Upper lobe of left lung (tissue), 4 donors: Measurements from ENCODE around the gene TNNT2.

Experiments used
- POLR2A ChIP-seq, 4 donors: fragments of 450-650 bp; IDR thresholded peaks; one replicate each; pipeline ENCODE4 v1.5.1; 2016 to 2017; ENCODE audit warnings: antibody characterized with exemption in 4 of 4, mild to moderate bottlenecking in 2 of 4
- POLR2AphosphoS5 ChIP-seq, 2 donors: sonication (generic); formaldehyde crosslinking; IDR thresholded peaks; one replicate each; pipeline ENCODE4 v1.5.1; 2017; ENCODE audit warnings: antibody characterized with exemption in 2 of 2
- TF ChIP-seq, protein P1 (sequence below), 6 experiments: fragments of 450-650 bp in 4 of 6; fragments of 200-600 bp in 2 of 6; sonication (generic) in 2 of 6; IDR thresholded peaks; one replicate each; pipeline ENCODE4 v1.5.1; 2016 to 2019; ENCODE audit warnings: antibody characterized with exemption in 6 of 6

DNA sequence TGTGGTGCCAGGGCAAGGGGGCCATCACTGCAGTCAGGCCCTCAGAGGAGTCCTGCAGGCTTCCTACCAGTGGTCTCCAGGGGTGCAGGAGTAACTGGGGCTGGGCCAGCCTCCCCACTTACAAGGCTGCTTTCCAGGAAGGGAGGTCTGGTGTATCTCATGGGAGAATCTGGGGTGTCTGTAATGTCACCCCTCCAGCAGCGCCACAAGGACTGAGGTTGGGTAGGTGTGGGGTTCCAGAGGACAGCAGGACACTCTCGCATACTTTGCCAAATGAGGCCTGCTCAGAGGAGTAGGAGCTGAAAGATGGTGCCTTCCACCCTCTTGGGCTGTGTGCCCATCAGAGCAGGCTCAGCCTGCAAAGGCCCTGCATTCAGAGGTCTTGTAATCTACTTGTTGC is 46.9 kb downstream of the TNNT2 start:
- TF ChIP-seq POLR2AphosphoS5 (IDR thresholded peaks at IDR 0.05) (no peak), POLR2A (IDR thresholded peaks at IDR 0.05) (no peak)
- TF ChIP-seq, protein P1, sequence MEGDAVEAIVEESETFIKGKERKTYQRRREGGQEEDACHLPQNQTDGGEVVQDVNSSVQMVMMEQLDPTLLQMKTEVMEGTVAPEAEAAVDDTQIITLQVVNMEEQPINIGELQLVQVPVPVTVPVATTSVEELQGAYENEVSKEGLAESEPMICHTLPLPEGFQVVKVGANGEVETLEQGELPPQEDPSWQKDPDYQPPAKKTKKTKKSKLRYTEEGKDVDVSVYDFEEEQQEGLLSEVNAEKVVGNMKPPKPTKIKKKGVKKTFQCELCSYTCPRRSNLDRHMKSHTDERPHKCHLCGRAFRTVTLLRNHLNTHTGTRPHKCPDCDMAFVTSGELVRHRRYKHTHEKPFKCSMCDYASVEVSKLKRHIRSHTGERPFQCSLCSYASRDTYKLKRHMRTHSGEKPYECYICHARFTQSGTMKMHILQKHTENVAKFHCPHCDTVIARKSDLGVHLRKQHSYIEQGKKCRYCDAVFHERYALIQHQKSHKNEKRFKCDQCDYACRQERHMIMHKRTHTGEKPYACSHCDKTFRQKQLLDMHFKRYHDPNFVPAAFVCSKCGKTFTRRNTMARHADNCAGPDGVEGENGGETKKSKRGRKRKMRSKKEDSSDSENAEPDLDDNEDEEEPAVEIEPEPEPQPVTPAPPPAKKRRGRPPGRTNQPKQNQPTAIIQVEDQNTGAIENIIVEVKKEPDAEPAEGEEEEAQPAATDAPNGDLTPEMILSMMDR (IDR thresholded peaks at IDR 0.05): no peak
